HL-60 (cell line): ENCODE measurements around the gene ZGPAT.

ENCODE experiments used
- GABPA ChIP-seq: IDR thresholded peaks from 2 replicates; pipeline ENCODE4 v1.6.1; 2012; ENCODE audit warnings: low read depth
- POLR2AphosphoS5 ChIP-seq: IDR thresholded peaks from 2 replicates; pipeline ENCODE4 v1.6.1; 2012; ENCODE audit warnings: low read depth
- SPI1 ChIP-seq: IDR thresholded peaks from 2 replicates; pipeline ENCODE4 v1.6.1; 2012; ENCODE audit warnings: low read depth, mild to moderate bottlenecking, borderline replicate concordance
- TF ChIP-seq, protein P1 (sequence below): IDR thresholded peaks from one replicate; pipeline ENCODE4 v1.5.1; 2011; ENCODE audit warnings: low read length, control low read depth, inconsistent platforms; ENCODE audit not compliant: insufficient read depth
- TF ChIP-seq, protein P2 (sequence below): IDR thresholded peaks from 2 replicates; pipeline ENCODE4 v1.6.1; 2012; ENCODE audit warnings: low read depth; ENCODE audit not compliant: insufficient replicate concordance

GRCh38 chr20:63737945-63738686, 30.3 kb downstream of the ZGPAT start:
- TF ChIP-seq, protein P1, sequence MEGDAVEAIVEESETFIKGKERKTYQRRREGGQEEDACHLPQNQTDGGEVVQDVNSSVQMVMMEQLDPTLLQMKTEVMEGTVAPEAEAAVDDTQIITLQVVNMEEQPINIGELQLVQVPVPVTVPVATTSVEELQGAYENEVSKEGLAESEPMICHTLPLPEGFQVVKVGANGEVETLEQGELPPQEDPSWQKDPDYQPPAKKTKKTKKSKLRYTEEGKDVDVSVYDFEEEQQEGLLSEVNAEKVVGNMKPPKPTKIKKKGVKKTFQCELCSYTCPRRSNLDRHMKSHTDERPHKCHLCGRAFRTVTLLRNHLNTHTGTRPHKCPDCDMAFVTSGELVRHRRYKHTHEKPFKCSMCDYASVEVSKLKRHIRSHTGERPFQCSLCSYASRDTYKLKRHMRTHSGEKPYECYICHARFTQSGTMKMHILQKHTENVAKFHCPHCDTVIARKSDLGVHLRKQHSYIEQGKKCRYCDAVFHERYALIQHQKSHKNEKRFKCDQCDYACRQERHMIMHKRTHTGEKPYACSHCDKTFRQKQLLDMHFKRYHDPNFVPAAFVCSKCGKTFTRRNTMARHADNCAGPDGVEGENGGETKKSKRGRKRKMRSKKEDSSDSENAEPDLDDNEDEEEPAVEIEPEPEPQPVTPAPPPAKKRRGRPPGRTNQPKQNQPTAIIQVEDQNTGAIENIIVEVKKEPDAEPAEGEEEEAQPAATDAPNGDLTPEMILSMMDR = no peak
- TF ChIP-seq, protein P2, sequence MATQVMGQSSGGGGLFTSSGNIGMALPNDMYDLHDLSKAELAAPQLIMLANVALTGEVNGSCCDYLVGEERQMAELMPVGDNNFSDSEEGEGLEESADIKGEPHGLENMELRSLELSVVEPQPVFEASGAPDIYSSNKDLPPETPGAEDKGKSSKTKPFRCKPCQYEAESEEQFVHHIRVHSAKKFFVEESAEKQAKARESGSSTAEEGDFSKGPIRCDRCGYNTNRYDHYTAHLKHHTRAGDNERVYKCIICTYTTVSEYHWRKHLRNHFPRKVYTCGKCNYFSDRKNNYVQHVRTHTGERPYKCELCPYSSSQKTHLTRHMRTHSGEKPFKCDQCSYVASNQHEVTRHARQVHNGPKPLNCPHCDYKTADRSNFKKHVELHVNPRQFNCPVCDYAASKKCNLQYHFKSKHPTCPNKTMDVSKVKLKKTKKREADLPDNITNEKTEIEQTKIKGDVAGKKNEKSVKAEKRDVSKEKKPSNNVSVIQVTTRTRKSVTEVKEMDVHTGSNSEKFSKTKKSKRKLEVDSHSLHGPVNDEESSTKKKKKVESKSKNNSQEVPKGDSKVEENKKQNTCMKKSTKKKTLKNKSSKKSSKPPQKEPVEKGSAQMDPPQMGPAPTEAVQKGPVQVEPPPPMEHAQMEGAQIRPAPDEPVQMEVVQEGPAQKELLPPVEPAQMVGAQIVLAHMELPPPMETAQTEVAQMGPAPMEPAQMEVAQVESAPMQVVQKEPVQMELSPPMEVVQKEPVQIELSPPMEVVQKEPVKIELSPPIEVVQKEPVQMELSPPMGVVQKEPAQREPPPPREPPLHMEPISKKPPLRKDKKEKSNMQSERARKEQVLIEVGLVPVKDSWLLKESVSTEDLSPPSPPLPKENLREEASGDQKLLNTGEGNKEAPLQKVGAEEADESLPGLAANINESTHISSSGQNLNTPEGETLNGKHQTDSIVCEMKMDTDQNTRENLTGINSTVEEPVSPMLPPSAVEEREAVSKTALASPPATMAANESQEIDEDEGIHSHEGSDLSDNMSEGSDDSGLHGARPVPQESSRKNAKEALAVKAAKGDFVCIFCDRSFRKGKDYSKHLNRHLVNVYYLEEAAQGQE = no peak
- no peak for TF ChIP-seq SPI1
- no peak; the same call in 1 of the 2 replicates for TF ChIP-seq POLR2AphosphoS5
- TF ChIP-seq GABPA = no peak
